ENCODE data around the gene ARL17B. TPM values are rescaled to one million over a fixed set of nuclear protein-coding genes. Genes with fewer than 3 reads are reported as not detected.
A peak's percentile ranks its signal among the peaks of the same experiment; 100 is the strongest.
"Not testable (repeated sequence)": the region's sequence is repeated elsewhere in the genome, so short reads cannot be mapped to it uniquely, and the experiment has no call there.

ARL17B gene
- total RNA-seq, 2 experiments from 2014 or later, result 40.3 to 41.4 TPM

DNA sequence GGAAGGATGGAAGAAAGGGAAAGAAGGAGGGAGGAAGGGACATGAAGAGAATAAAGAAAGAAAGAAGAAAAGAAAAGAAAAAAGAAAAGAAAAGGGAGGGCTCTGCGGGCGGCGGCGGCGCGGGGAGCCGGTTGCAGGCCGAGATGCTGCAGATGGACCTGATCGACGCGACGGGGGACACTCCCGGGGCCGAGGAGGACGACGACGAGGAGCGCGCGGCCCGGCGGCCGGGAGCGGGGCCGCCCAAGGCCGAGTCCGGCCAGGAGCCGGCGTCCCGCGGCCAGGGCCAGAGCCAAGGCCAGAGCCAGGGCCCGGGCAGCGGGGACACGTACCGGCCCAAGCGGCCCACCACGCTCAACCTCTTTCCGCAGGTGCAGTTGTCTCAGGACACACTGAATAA, 118.1 kb downstream of the ARL17B start:
- H3K9me3 Mint-ChIP-seq; H3K4me3 Mint-ChIP-seq; DNase-seq; ATAC-seq; POLR2A ChIA-PET; H3K27me3 Mint-ChIP-seq; H3K4me1 Mint-ChIP-seq (ENCODE audit: low read depth); intact Hi-C loops (cut with micrococcal nuclease); H3K36me3 Mint-ChIP-seq (ENCODE audit: low read depth); CTCF ChIA-PET; H3K27ac Mint-ChIP-seq: not testable (repeated sequence)

DNA sequence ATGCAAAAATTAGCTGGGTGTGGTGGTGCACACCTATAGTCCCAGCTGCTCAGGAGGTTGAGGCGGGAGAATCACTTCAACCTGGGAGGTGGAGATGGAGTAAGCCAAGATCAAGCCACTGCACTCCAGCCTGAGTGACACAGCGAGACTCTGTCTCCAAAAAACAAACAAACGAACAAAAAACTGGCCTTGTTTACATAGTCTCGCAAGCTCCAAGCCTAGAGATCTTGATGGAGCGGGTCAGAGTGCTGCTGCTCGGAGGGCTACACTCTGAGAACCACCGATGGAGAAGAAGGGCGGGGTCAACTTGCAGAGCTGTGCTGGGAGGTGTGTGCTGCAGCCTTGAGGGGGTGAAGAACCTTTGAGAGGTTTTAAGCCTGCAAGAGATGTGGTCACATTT, 130.2 kb downstream of the ARL17B start:
- H3K27me3 Mint-ChIP-seq; H3K9me3 Mint-ChIP-seq; CTCF ChIA-PET; H3K4me3 Mint-ChIP-seq; H3K36me3 Mint-ChIP-seq (ENCODE audit: low read depth); ATAC-seq; DNase-seq; intact Hi-C loops (cut with micrococcal nuclease); POLR2A ChIA-PET; H3K4me1 Mint-ChIP-seq (ENCODE audit: low read depth); H3K27ac Mint-ChIP-seq: not testable (repeated sequence)

DNA sequence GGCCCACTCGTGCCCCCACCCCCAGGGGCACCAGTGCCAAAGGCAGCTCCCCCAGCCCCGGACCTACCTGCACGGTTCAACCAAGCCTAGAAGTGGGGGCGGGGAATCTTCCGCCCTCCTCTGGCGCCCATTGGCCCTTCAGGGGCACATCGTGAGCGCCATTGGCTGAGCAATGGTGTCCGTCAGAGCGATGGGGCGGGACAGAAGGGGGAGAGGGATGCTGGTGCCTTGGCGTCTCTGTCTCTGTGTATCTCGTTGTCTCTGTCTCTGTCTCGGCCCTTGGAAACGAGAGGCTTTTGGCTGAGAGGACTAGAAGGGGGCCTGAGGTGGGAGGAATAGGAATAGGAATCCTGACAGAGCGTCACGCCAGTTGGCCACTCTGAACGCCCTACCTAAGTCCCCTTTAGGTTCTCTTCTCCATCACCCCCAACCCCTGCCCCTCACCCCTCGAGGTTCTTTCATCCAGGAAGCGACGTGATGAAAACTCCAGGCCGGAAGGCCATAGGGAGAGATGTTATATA, 136.2 kb downstream of the ARL17B start:
- DNase-seq (peak; percentile 95), ATAC-seq (peak; percentile 100)
- POLR2A ChIA-PET; H3K36me3 Mint-ChIP-seq (ENCODE audit: low read depth); intact Hi-C loops (cut with micrococcal nuclease); CTCF ChIA-PET; H3K4me1 Mint-ChIP-seq (ENCODE audit: low read depth); H3K9me3 Mint-ChIP-seq; H3K27me3 Mint-ChIP-seq: not testable (repeated sequence)
- Mint-ChIP-seq H3K27ac (peak overlapping the region; percentile 75), H3K4me3 (peak overlapping the region; percentile 85)

DNA sequence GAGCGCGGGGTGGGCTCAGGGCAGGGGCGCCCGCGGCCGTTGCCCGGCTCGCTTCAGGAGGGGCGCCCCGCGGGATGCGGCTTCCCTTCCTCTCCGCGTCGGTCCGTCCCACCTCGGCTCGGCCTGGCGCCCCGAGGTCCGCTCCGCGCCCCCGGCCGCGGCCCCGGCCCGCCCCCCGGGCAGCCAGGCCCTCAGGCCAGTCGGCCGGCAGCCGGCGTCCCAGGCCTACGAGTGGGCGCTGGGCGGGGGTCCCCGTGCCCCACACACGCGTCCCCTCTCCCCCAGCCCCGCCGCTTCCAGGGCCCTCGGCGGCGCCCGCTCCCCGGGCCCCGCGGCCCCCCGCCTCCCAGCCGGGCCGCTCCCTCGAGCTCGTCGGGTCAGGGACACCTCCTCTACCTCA, 136.7 kb downstream of the ARL17B start:
- ATAC-seq, result peak; percentile 31
- H3K27ac Mint-ChIP-seq; H3K4me1 Mint-ChIP-seq (ENCODE audit: low read depth); CTCF ChIA-PET; H3K27me3 Mint-ChIP-seq; POLR2A ChIA-PET; intact Hi-C loops (cut with micrococcal nuclease); H3K9me3 Mint-ChIP-seq; H3K36me3 Mint-ChIP-seq (ENCODE audit: low read depth); DNase-seq: not testable (repeated sequence)
- peak overlapping the region; percentile 85 for H3K4me3 Mint-ChIP-seq

Other genes starting within 250 kb of the ARL17B start
- gene KANSL1, start 168.3 kb downstream of the ARL17B start, total RNA-seq, result 10 to 100 TPM; 54.4 to 55.3 TPM
- gene LRRC37A, start 66.6 kb downstream of the ARL17B start, total RNA-seq, result 1 to 10 TPM; 1.7 to 1.8 TPM
- gene LRRC37A2, start 150.7 kb upstream of the ARL17B start, total RNA-seq, result 1 to 10 TPM; 7.8 to 8.1 TPM
- gene ARL17A, start 217.9 kb upstream of the ARL17B start, total RNA-seq, result 10 to 100 TPM; 25.0 to 26.1 TPM
- 10 to 100 TPM; 41.4 to 46.2 TPM for gene NSF, start 228.9 kb upstream of the ARL17B start, total RNA-seq

Measured in activated CD8-positive, alpha-beta T cell treated with anti-CD3 and anti-CD28 coated beads for 36 hours (primary cell).